RPMI7951 (cell line): Measurements from ENCODE around the gene PRKCQ. TPM values are rescaled to one million over a fixed set of nuclear protein-coding genes. Genes with fewer than 3 reads are reported as not detected.
"Not testable (repeated sequence)": the region's sequence is repeated elsewhere in the genome, so short reads cannot be mapped to it uniquely, and the experiment has no call there.

Experiments used
- DNase-seq: peaks from one replicate; pipeline ENCODE4 v3.0.0-alpha.2; 2012; ENCODE audit warnings: low read depth
- total RNA-seq: library from RNA; depleted of rRNA; stranded (reverse); fragments of >200 nt; shearing (Covaris generic); gene quantifications from 2 replicates; pipeline ENCODE4 v1.2.3, GENCODE V29; 2014

Gene PRKCQ
- total RNA-seq, 1 experiment from 2014 or later, result not detected

DNA sequence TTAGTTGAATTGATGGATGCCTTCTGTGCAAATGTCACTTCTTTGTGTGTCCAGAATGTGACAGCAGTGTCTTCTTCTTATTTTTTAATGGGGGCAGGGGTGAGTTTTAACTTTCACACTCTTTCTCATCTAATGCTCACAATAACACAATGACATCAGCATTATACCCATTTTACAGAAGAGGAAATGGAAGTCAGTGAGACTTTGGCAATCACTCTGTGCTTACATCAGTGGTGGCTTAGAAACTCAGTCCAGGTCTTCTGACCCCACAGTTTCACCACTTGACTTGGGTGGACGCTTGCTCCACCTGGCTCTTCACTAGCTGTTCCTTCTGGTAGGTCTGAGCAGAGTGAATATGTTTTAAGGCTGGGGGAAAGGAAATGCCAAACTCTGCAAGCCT is 124.0 kb downstream of the PRKCQ start:
- DNase-seq, result no peak

DNA sequence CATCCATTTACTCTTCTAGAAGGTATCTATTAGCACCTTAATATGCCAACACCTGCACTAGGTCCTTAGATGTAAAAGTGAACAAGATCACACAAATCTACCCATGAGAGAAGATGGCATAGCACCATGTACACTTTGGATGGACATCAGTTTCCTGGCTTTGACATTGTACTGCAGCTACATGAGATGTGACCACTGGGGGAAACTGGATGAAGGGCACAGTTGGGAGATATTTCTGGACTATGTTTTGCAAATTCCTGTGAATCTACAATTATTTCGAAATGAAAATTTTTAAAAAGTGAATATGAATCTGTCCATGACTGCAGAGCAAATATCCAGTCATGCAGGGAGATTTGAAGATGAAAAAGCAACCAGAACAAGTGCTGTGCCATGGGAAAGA is 124.5 kb downstream of the PRKCQ start:
- DNase-seq, result no peak

DNA sequence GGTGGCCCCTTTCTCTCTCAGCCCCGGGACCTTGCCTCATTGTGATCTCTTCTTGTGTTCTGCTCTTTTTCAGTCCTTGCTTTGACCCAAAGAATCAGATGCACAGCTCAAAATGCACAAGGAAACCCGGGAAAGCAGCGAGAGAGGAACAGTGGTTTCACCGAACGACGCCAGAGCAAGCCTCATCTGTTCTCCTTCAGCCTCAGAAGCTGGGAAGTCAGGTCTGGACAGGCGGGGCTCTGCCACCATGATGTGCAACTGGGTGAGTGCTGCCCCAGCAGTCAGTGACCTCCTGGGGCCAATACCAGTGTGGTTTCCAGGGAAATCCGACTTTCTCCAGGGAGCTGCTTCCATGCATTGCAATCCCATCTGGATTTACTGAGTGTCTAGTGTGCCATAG is 133.4 kb downstream of the PRKCQ start:
- no peak for DNase-seq

DNA sequence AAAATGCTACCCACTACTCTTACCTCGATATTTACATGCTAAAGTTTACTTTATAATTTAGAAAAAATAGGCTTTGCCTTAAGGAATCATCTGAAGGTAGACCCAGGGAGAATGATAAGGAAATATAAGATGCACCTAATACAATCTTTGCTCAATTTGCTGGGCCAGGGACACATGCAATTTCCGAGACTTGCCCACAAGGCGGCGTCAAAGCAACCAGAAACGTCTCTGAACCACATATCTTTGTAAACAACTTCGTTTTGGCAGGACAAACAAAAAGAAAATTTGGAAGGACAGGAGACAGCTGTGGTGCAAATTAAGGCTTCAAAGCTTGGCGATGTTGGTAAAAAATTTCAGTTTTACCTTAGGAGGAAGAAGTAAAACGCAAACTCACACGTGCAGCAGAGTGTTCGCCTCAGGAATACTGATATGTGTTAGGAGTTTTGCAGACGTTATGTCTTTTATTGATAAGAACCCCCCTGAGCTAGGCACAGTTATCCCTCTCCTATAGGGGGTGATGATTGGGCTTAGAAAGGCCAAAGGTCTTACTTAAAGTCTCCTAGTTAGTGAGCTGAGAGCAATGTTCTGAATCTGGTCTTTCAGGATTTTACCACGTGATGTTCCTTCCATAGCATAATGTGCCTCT is 134.3 kb downstream of the PRKCQ start:
- peak; percentile 51 for DNase-seq

DNA sequence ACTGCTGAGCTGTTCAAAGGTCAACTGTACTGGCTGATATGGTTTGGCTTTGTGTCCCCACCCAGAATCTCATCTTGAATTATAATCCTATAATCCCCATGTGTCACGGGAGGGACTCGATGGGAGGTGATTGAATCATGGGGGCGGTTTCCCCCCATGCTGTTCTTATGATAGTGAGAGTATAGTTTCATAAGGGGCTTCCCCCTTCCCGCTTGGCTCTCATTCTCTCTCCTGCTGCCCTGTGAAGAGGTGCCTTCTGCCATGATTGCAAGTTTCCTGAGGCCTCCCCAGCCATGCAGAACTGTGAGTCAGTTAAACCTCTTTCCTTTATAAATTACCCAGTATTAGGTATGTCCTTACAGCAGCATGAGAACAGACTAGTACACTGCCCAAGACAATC is 140.2 kb downstream of the PRKCQ start:
- not testable (repeated sequence) for DNase-seq

DNA sequence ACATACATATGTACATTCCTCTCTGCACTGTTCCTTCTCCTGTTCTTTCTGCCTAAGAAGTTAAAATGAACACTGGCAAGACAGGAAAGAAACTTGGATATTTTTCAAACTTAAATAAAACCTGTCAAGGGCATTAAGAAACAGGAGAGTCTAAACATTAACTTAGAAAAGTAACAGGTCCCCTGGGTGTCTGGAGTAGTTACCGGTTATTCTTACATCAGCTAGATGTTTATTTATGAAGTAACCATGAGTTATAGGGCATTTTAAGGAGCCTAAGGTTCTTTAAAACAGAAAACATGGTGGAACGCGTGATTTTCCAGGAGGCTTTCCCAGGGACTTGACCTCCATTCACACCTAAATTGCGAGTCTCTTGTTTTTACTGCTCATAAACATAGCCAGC is 148.2 kb downstream of the PRKCQ start:
- no peak for DNase-seq

DNA sequence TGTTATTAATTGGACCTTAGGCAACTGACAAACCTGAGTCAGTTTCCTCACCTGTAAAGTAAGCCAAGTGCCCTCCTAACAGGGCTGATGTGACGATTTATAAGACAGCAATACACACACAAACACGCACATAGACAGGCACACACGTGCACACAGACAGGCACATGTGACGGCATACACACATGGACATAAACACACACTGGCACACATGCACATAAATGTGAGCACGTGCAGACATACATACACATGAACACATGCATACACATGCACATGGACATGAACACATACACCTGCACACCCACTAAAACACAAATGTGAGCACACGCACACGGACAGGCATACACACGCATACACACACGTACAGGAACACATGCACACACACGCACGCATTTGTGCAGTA is 148.9 kb downstream of the PRKCQ start:
- DNase-seq, result no peak

DNA sequence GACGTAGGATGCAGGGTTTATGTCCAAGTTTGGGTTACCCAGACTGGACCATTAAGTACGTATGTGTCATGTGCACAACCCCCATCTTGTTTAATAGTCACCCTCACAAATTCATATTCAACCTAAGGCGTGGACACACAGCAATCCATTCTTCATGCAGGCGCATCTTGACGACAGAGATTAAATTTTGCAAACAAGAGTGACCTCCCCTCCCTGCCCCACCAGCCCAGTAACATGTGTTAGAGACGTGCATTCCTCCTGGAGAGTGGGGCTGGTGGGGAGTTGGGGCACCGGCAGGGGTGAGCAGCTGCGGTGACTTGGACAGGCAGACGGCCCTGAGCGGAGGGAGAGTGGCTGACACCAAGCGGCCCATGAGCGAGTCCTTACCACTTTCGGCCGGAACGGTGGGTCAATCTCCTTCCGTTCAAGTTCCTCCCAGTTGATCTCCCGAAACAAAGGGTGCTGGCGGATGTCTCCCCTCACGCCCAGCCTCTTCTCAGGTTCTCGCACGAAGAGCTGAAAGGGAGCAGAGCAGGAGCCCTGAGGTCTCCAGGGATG is 149.6 kb downstream of the PRKCQ start:
- no peak for DNase-seq

DNA sequence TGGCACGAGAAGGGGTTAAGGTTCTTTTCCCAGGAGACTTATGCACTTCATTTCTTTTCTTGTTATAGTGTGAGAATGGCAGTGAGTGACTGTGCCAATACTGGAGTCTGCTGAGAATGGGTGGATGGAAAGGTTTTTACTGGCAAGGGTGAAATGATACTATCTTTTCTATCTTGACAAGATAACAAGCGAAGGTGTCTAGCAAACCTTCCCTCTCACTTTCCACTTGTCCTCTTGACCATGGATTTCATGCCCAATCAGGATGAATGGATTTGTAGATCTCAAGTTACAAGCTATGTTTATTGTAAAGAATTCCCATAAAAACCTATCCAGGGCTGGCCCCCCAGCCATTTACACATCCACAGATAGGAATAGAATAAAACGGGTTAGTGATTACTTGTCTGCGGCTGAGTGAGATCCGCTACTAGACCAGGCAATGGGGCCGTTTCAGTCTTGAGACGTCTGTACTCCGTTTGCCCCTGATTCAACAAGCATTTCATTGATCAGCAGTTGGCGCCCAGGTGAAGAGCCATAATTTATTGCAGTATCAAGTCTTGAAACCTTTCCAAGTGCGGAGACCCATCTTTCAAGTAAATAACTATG is 152.6 kb downstream of the PRKCQ start:
- no peak for DNase-seq

DNA sequence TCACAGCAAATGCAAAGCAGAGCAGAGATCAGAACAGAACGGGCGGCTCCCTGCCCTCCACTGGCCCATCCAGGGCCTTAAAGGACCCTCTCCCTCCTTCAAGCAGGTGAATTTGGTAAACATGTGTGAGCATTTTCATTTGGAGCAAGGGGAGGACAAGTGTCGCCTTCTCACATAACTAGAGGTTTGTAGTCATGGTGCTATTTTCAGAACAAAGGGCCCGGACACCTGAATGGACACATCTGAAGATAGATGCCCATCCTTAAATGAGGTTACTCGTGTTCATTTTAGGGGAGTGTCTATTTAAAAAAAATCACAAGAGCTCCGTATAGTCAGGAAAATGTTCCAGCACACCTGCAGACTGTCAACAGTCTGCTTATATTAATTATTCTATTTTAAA is 153.8 kb downstream of the PRKCQ start:
- no peak for DNase-seq

DNA sequence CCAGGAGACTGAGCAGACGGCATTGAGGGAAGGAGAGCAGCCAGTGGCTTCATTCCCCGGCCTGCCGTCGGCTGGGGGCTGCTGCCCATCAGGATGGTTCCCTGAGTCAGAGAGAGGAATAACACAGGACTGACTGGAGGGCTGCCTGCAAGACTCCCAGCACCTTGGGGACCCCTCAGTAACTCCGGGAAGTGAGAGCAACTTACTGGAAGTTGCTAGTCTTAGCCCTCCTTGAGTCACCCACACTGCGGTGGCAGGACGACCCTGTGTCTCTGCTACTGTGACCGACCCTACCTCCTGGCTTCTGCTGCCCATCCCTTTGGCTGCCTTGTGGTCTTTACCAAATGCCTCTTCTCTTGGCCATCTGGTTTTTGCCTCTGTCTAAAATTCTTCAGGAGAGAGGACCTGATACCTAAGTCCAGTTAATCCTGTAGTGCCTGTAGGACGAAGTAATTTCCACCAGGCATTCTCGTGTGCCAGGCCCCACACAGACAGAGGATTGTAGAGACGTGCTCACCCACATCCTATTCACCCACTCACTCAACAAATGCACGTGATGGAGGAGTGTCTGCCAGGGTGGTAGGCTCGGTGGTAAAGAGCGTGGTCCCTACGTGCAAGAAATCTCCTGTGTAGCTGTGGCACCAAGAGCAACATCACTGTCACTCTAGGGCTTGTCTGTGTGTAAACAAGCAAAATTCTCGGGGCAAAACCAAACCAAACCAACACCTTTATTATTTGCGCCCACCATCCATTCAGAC is 156.5 kb downstream of the PRKCQ start:
- DNase-seq, result no peak

DNA sequence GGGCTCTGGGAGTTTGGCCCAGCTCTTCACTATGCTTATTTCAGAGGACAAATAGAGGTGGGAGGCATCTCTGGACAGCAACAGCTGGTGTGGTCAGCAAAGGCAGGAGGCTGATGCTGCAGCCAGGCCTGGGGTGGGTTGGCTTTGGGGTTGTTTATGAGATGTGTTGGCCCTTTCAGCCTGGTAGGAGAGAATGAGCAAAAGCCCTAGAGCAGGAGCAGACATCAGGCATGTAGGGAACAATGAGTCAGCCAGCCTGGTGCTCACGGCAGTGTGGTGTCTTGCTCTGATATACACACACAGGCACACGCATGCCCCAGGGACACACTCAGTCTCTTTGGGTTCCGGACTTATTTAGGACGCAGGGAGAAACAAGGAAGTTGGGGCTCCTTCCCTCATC is 157.1 kb downstream of the PRKCQ start:
- DNase-seq, result peak; percentile 99

DNA sequence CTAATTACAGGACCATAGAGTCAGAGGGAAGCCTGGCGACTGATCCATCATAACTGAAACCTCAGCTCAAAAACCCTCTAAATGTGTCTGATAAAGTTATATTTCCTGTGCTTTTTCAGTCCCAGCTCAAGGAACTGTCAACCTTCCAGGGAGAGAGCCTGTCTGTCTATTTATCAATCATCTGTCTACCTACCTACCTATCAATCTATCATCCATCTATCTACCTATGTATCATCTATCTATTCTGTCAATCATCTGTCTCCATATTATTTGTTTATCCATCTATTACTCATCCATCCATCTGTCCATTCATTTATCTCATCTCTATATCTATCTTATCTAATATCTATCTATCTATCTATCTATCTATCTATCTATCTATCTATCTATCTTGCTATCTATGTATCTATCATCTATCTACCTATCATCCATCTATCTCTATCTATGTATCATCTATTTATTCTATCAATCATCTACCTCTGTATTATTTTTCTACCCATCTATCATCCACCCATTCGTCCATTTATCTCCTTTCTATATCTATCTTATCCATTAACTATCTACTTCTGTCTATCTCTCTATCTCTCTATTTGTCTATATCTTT is 161.4 kb downstream of the PRKCQ start:
- DNase-seq, result no peak

DNA sequence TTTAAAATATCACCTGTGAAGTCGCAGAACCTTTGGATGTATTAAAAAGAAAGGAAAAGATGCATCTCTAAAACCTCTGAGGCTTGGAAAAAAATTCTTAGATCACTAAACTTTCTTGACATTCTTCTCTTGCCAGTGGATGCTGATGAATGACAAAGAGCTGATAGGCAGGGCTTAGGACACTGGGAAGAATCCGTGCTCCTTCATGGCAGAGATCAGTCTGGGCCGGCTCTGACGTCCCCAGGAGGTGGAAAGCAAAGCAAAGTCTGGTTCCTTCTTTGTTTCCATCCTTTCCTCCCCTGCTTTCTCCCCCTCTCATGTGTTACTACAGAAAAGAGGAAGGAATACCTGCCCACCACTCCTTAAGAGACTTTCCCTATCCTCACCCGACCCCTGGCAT is 161.9 kb downstream of the PRKCQ start:
- no peak for DNase-seq

DNA sequence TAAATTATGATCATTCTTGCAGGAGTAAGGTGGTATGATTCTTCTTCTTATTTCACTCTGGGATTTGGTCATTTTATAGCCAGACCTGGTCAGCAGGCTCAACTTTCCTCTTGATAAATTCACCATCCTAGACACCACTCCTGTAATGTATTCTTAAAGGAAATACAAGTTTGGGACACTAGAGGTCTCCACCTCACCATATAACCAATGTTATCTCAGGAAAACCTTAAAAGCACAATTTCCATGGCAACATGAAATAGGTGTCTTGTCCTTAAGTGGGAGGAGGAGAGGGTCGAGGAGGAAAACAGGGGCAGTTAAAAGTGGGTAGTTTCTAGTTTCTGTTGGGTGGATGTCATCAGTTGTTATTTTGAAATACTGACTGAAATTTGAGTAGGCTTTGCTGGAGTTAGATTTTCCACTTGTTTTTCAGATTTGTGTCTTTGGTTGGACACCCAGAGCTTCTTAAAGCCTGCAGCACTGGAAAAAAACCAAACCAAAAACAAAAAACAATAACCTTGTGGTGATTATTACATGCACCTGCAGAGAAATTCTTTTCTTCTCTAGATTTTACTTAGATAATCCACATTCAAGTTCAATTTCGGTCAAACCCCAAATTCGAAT is 163.1 kb downstream of the PRKCQ start:
- DNase-seq, result peak; percentile 66

DNA sequence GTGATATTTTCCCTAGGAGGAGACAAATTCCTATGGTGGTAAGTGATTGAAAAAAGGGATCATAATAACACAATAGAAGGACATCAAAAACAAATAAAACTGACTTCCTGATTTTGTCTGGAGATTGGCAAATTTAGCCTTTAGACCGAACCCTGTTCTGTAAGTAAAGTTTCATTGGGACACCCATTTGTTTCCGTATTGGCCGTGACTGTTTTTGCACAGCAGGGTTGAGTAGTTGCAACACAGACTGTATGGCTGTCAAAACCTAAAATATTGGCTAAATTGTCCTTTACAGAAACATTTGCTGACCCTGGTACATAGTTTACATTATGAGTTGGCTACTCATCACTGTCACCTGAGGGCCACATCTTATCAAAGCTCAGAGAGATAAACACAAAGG is 168.6 kb downstream of the PRKCQ start:
- no peak for DNase-seq

DNA sequence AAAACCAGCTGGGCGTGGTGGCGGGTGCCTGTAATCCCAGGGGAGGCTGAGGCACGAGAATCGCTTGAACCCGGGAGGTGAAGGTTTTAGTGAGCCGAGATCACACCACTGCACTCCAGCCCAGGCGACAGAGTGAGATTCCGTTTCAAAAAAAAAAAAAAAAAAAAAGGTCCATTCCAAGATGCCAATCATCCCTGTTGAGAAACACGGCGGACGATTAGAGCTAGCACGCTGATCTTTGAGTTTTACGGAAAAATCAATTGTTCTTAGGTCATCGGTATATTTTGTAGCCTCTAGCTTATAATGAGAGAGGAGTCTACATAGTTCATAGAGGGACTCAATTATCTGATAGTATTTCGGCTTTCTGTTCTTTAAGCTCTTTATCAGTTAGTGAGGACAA is 169.2 kb downstream of the PRKCQ start:
- DNase-seq, result no peak

DNA sequence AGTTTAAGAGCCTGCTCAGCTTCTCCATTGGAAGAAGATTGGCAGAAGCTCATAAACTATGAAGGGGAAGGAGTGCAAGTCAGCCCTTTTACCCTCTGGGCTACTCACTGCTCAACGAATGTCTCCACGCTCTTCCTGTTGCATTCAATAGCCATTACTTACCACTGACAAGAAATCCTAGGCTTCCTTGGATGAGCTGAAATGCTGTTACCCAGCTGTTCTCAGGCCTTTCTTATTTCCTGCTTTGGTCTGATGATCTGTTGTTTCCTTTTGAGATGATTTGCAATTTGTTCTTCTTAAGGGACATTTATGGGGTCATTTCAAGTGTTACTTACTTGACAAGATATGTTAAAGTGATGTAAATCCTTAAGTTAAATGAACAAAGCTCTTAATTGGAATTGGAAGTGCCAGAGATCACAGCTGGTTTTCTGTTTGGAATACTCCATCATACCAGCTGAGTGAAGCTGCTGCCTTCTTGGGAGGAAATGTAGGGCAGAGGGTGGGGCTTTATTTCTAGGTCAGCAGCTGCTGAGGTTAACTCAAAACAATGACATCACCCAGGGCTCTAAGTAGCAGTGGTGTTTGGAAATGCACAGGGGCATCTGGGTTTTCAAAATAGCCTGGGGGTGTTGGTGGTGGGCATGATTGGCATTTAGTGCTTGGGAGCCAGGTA is 170.0 kb downstream of the PRKCQ start:
- peak; percentile 71 for DNase-seq

DNA sequence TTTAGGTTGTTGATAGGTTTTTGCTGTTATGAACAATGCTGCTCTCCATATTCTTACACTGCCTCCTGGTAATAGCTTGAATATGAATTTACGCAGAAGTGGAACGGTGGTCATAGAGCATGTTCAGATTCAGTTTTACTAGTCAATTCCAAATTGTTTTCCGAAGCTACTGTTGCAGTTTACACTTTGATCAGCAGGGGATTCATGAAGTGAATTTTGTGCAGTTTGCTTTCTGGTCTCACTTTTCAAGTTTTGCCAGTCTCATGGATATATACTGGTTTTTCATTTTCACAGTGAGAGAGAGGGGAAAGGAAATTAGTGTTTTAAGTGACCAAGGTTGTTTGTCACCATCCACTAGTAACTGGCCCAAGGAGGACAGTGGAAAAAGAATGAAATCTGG is 171.3 kb downstream of the PRKCQ start:
- no peak for DNase-seq

DNA sequence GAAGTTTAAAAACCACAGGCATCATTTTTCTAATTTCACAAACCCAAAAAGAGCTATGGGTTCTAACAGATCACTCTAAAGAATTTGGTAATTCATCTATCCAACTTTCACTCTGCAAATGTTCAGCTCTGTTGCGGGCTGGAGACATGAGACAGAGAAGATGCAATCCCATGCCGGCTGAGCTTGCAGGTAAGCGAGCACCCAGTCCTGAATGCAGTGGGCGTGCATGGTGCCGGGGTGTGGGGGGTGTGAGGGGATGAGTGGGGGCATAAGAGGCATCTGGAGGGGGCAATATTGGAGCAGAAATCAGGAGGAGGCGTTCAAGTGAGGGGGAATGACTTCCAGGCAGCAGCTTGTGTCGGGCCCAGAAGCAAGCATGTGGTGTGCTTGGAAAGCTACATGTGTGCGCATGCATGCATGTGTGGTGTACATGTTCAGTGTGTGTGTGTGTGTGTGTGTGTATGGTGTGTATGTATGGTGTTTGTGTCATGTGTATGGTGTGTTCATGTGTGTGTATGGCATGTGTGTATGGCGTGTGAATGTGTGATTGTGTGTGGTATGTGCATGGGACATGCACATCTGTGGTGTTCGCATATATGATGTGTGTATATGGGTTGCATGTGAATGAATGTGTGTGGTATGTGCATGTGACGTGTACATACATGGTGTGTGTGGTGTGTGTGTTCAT is 172.9 kb downstream of the PRKCQ start:
- no peak for DNase-seq
